Measurements from ENCODE around the gene HDAC1.

DNA sequence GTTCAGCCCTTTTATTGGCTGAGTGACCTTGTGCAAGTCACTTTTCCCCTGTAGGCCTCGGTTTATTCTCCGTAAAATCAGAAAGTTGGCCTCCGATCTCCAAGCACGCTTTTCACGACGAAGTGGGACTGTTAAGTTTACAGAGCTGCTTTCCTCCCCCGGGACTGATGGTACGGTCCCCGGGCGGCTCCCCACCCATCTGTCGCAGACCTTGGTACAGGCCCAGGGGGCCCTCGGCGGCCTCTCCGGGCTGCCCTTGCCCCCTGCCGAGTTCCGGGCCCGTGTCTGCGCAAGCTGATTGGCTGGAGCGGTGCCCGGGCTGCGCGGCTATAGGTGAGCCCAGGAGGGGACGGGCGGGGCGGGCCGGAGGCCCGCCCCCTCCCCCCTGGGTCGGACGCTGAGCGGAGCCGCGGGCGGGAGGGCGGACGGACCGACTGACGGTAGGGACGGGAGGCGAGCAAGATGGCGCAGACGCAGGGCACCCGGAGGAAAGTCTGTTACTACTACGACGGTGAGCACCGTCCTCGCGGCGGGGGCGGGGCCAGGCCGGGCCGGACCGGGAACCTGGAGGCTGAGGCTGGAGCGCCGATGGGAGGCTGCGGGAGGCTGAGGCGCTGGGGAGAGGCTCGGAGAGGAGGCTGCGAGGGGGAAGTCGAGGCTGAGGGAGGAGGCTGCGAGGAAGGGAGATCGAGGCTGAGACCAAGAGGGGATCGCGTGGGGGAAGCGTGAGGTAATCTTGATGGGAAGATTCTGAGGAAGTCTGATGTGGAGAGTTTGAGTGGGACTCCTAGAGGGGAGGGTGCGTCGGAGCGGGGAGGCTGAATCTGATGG, at the start of gene HDAC1:
- TF ChIP-seq, protein P1, sequence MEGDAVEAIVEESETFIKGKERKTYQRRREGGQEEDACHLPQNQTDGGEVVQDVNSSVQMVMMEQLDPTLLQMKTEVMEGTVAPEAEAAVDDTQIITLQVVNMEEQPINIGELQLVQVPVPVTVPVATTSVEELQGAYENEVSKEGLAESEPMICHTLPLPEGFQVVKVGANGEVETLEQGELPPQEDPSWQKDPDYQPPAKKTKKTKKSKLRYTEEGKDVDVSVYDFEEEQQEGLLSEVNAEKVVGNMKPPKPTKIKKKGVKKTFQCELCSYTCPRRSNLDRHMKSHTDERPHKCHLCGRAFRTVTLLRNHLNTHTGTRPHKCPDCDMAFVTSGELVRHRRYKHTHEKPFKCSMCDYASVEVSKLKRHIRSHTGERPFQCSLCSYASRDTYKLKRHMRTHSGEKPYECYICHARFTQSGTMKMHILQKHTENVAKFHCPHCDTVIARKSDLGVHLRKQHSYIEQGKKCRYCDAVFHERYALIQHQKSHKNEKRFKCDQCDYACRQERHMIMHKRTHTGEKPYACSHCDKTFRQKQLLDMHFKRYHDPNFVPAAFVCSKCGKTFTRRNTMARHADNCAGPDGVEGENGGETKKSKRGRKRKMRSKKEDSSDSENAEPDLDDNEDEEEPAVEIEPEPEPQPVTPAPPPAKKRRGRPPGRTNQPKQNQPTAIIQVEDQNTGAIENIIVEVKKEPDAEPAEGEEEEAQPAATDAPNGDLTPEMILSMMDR (conservative IDR thresholded peaks at IDR 0.05 in 1 of 2, IDR thresholded peaks at IDR 0.05 in 1 of 2; ENCODE audit: low read depth in 1 of 2, low read length in 2 of 2), result no peak
- TF ChIP-seq EZH2 (IDR thresholded peaks at IDR 0.05; ENCODE audit: low read length, missing control alignments), result no peak

All from fibroblast of lung (primary cell).